NCI-H69 (cell line): ENCODE results near the gene LIN28B.
A peak's percentile ranks its signal among the peaks of the same experiment; 100 is the strongest.

Experiments used
- DNase-seq: peaks from one replicate; lab custom pipeline; 2025; lab: John Stamatoyannopoulos, UW

LIN28B gene

GRCh38 chr6:105109955-105110895, 153.3 kb downstream of the LIN28B start:
- DNase-seq = no peak

- DNase-seq = peak; percentile 12
These were observed 154.2 kb downstream of the LIN28B start for GRCh38 chr6:105111105-105111504.

- DNase-seq = no peak
These were observed 155.0 kb downstream of the LIN28B start for GRCh38 chr6:105111871-105112270.

GRCh38 chr6:105112577-105112976, 155.7 kb downstream of the LIN28B start:
- peak; percentile 24 for DNase-seq

GRCh38 chr6:105113422-105113821, 156.5 kb downstream of the LIN28B start:
- DNase-seq = no peak

- no peak for DNase-seq
These were observed 159.2 kb downstream of the LIN28B start for GRCh38 chr6:105116150-105116549.

GRCh38 chr6:105120570-105120969, 163.7 kb downstream of the LIN28B start:
- no peak for DNase-seq

- peak; percentile 53 for DNase-seq
These were observed 165.1 kb downstream of the LIN28B start for GRCh38 chr6:105121981-105122380.

GRCh38 chr6:105122717-105123116, 165.8 kb downstream of the LIN28B start:
- no peak for DNase-seq
